Epidermal melanocyte (primary cell): ENCODE measurements around the gene FBXO39.
"Not testable (repeated sequence)": the region's sequence is repeated elsewhere in the genome, so short reads cannot be mapped to it uniquely, and the experiment has no call there.

Experiments used
- DNase-seq: peaks from one replicate; pipeline ENCODE4 v3.0.0; 2011; ENCODE audit warnings: low spot score; ENCODE audit not compliant: insufficient read length

FBXO39 gene

DNA sequence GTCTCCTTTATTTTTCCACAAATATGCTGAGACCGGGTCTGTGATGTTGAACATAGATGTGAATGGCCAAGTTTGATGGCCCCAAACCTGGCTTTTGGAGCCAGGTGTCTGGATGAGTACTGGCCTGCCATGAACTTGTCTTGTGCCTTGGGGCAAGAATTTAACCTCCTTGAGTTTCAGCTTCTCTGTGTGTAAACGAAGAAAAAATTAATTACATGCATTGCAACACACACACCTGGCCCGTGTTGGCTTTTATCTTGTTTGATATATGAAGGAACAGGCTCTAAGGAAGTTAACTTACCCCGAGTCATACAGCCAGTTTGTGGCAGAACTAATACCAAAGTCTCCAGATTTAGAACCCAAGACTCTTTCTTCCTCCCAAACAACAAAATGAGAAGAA lies 13.1 kb downstream of the FBXO39 start:
- no peak for DNase-seq

DNA sequence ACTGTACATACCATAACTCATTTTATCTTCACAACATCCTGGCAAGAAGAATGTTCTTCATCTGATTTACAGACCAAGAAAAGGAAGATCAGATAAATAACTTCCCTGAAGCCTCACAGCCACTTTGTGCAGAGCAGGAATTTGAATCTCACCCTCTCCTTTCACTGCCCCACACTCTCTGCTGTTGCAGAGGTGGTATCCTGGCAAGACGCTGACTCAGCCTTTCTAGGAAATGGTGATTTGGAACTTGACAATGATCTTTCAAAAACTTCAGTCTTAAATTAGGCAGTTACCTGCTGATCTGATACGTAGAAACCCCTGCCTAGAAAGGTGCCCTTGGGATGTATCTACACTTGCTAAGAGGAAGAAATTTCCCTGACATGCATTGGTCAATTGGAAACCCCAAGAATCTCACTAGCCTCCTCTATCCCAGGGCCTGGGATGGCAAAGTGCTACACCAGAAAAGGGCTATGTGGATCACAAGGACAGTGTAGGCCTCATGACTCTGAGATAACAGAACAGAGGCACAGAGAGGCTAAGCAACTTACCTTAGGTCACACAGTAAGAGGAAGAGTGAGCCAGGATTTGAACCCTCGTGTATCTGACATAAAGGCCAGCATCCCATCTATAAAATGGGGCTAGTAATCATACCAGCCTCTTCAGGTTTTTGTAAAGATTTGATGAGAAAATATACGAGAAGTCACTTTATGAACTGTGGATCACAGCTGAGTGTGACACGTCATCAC lies 17.9 kb downstream of the FBXO39 start:
- DNase-seq, result no peak

DNA sequence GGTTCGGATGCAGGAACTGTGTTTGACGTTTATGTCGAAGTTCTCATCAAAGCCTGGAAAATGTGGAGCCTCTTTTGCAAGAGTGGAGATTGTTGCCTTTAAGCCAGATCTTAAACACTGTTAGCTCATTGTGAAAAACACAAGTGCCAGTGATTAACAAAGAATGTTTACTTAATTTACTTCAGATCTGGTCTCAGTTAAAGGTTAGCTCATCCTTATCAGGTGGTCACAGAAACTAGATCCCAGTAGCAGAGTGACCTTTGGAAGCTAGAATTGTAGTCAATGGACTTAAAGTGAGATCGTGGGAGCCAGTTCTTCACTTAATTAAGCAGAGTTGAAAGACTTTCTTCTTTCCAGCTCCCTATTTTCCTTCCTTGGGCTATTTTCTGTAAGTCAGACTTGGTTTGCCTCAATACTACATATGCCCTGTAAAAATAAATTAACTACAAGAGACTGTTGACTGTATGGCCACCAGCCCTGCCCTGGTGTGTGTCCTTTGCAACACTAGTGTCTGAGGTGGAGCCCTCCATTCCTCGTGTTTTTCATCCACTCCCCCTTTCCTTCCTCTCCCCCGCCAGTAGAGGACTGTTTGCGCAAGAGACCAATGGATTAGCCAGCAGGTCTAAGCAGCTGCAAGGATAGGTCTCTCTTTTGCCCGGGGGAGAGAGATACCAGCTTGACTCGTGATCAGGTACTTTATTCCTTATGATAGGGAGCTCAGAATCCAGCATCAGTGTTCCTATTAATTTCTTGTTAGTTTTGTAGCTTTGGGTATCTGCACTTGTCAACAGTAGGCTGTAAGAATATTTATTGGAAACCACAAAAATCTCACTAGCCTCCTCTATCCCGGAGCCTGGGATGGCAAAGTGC lies 20.2 kb downstream of the FBXO39 start:
- DNase-seq, result no peak

GRCh38 chr17:6796887-6797490 lies 21.0 kb downstream of the FBXO39 start:
- DNase-seq, result no peak

- DNase-seq, result no peak
Observed at GRCh38 chr17:6797718-6798351, 21.8 kb downstream of the FBXO39 start.

- no peak for DNase-seq
Observed at GRCh38 chr17:6799738-6800137, 23.7 kb downstream of the FBXO39 start.

- no peak for DNase-seq
Observed at GRCh38 chr17:6800422-6801027, 24.5 kb downstream of the FBXO39 start.

DNA sequence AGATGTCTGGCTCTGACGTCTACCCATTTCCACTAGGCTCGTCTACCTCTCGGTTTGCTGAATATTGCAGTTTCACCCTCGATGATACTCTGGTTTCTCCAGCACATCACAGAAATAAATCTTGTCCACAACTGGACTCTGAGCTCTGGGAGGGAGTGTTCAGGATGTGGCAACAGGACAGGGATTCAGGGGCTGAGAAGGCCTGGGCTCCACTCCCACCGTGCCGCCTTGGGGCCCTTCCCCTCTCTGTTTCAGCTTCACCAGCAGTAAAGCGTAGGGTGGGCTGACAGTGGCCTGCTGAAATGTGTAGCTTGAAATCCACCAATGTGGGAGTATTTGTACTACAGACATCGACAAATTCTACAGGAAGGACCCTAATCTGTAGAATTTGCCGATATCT lies 35.5 kb downstream of the FBXO39 start:
- no peak for DNase-seq

GRCh38 chr17:6812295-6812694 lies 36.3 kb downstream of the FBXO39 start:
- no peak for DNase-seq

- no peak for DNase-seq
Observed at GRCh38 chr17:6815775-6816174, 39.8 kb downstream of the FBXO39 start.

- DNase-seq, result not testable (repeated sequence)
Observed at GRCh38 chr17:6816368-6816767, 40.4 kb downstream of the FBXO39 start.

DNA sequence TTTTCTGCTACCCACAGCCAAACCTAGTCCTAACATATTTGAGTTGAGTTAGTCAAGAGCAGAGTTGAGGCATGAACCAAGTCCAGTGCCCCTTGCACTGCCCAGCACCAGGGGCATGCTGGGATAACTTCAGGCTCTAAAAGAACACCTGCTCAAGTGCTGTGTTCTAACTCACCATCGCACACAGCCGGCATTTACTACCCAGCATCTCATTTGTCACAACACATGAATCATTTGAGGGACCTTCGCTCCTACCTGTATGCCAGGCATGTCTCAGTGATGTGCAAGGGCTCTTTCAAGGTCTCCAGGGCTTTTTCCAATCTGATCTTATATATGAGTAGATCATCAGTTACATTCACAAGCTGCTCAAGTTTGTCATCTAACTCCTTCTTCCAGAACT lies 42.9 kb downstream of the FBXO39 start:
- DNase-seq, result no peak

GRCh38 chr17:6823011-6823442 lies 47.0 kb downstream of the FBXO39 start:
- DNase-seq, result no peak

DNA sequence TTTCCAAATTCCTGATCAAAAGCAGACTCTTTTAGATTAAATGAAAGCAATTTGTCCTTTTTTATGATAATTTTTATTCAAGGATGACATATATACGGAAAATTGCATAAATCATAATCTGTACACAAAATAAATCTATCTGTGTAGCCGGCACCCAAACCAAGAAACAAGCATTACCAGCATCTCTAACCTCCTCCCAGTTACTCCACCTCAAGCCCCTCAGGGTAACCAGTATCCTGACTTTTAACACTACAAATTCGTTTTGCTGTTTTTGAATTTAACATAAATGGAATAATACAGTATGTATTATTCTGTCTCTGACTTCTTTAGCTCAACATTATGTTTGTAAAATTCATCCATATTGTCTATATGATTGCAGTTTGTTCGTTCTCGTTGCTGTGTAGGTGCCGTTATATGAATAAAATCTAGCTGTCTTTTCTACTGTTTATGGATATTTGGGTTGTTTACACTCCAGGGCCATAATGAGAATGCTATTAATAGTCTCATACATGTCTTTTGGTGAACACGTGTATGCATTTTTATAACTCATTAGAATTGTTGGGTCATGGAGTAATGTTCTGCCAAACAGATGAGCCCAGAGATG lies 54.5 kb downstream of the FBXO39 start:
- no peak for DNase-seq

DNA sequence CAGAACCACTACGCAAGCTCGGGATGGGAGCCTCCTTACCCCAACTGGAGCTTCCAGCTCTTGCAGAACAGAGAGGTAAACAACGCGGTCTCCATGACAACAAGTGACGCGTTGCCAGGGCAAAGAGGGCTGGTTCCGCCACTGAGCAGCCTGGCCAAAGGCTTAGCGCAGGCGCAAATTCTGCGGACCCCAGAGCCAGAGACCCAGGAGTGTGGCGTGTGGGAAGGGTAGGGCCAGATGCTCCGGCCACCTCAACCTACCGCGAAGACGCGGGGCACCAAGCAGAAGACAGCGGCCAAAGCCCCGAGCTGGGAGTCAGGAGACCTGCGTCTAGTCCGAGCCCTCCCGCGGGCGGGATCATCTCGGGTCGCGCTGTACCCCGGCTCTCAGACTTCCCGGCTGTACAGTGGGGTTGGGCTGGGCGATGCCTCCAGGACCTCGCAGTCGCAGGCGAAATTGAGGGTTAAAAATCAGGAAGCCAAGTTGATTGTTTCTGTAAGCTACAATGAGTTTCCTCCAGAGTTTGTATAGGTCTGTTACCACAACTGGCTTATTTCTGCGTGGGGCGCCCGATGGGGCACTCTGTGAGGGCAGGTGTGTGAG lies 55.7 kb downstream of the FBXO39 start, which contains the start of gene TEKT1:
Gene TEKT1, minus strand, starts transcription at position 69 of the 603 bp plus-strand sequence. CDS start 1,353 bp downstream, outside the sequence.
- DNase-seq, result no peak
